ENCODE measurements around the gene ERN2.

The ERN2 gene

GRCh38 chr16:23689442-23690187 lies 23.4 kb downstream of the ERN2 start:
- DNase-seq (ENCODE audit: low read depth in 2 of 2, low spot score in 1 of 2), result no peak

GRCh38 chr16:23687034-23687808 lies 25.8 kb downstream of the ERN2 start:
- no peak for DNase-seq (ENCODE audit: low read depth in 2 of 2, low spot score in 1 of 2)

- no peak for DNase-seq (ENCODE audit: low read depth in 2 of 2, low spot score in 1 of 2)
Observed at GRCh38 chr16:23683487-23683886, 29.5 kb downstream of the ERN2 start.

DNA sequence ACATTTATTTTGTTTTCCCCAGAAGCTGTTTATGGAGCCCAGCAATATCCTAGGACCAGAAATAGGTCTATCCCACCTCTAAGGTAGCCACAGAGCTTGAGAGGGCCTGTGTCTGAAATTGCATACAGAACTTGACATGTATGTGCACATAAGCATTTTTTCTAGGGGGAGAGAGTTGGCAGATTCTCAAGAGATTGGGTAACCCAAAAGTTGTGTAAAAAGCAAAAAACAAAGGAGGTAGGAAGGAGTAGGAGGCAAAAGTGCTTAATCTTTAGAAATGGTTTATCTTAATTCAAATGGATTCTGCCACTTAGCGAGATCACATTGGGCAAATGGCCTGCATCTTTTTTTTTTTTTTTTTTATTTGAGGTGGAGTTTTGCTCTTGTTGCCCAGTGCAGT lies 30.8 kb downstream of the ERN2 start:
- no peak for DNase-seq (ENCODE audit: low read depth in 2 of 2, low spot score in 1 of 2)

DNA sequence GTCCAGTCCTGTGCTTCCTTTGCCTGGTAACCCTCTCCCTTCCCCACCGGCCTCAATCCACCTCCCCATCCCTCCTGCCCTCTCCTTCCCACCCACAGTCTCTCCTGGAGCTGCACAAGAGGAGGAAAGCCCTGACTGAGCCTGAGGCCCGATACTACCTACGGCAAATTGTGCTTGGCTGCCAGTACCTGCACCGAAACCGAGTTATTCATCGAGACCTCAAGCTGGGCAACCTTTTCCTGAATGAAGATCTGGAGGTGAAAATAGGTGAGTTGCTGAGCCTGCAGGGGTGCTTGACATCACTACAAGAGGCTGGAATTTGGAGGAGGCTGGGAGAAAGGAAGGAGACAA lies 33.1 kb downstream of the ERN2 start:
- no peak for DNase-seq (ENCODE audit: low read depth in 2 of 2, low spot score in 1 of 2)

- DNase-seq (ENCODE audit: low read depth in 2 of 2, low spot score in 1 of 2), result no peak
Observed at GRCh38 chr16:23679274-23679985, 33.6 kb downstream of the ERN2 start.

DNA sequence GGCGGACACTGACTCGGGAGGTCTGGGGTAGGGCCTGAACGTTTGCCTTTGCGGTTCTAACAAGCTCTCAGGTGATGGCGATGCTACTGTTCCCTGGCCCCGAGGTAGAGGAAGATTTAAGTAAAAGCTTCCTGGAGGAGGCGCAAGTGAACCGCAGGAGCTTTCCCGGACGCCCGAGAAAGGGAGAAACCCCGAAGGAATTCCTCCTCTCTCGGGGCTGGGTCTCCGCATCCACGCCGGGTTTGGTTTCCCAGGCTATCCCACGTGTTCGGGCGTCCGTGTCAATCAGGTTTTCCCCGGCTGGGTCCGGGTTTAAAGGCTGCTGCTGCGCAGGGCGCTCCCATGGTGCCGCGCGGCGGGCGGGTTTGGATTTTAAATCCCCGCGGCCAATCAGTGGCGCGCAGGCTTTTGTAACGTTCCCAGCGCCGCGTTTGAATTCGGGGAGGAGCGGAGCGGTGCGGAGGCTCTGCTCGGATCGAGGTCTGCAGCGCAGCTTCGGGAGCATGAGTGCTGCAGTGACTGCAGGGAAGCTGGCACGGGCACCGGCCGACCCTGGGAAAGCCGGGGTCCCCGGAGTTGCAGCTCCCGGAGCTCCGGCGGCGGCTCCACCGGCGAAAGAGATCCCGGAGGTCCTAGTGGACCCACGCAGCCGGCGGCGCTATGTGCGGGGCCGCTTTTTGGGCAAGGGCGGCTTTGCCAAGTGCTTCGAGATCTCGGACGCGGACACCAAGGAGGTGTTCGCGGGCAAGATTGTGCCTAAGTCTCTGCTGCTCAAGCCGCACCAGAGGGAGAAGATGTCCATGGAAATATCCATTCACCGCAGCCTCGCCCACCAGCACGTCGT lies 34.4 kb downstream of the ERN2 start, which contains the start of gene PLK1:
PLK1 (plus strand) TSS at position 460 of the 844 bp plus-strand sequence; CDS start at position 504, 44 bp downstream.
- DNase-seq (ENCODE audit: low read depth in 2 of 2, low spot score in 1 of 2), result peak; percentile 17 to 46

DNA sequence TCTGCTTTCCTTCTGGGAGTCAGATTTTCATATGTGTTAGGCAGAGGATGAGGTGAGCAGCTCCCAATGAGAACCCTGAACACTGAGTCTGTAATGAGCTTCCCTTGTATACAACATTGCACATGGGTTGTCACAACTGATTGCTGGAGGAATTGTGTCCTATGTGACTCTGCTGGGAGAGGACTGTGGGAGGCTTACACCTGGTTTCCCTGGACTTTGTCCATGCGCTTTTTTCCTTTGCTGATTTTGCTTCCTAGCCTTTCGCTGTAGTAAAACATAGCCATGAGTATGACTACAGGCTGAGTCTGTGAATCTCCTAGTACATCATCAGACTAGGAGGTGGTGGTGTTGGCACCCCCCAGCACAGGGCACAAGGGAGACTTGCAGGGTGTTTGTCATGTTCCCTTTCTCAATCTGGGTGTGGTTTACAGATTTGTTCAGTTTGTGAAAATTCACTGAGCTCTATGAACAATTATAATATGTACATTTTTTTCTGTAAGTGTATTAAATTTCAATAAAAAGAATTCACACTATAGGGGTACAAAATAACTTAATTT lies 36.0 kb downstream of the ERN2 start:
- DNase-seq (ENCODE audit: low read depth in 2 of 2, low spot score in 1 of 2), result no peak

DNA sequence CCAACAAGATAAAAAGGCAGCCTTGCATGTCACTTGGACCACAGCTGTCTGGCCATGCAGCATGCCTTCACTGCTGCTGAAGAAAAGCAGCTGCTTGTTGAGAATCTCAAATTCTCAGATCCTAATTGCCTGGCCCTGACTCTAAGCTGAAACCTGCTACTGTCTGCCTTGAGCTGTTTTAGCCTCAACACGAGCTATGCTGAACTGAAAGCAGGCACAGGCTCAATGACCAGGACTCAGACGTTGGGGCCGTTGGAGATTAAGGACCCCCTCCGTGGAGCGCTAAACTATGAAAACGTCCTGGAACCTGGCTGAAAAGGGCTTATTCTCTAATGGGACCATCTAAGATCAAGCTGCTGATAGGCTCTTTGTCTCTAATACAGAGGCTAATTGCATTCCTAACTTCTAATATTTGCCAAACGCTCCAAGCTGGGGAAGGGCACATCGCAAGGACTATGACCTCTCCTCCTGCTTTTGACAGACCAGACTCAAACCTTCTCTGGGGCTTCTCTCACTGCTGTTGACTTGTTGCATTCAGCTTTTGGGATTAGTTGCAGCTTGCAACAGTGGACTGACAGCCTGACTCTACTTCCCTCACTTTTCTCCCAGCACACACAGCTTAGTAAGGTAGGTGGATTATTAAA lies 38.9 kb downstream of the ERN2 start:
- DNase-seq (ENCODE audit: low read depth in 2 of 2, low spot score in 1 of 2), result no peak

GRCh38 chr16:23670137-23670776 lies 42.8 kb downstream of the ERN2 start:
- no peak for DNase-seq (ENCODE audit: low read depth in 2 of 2, low spot score in 1 of 2)

DNA sequence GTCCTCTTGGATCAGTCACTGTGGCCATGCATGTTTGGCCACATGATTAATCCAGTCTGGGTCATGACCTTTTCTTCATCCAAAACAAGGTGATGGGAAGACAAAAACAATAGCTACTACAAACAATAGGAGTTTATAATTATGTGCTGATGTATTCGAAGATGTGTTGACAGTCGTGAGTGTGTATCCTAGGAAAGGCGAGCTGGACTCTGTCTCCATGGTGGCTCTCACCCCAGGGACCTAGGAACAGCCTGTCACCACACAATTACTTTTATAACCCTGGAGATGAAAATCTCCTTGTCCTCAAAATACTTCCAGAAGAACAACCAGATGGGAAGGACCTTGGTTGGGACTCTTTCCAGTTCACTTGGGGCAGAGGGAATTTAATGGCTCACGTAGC lies 44.1 kb downstream of the ERN2 start:
- DNase-seq (ENCODE audit: low read depth in 2 of 2, low spot score in 1 of 2), result no peak

- DNase-seq (ENCODE audit: low read depth in 2 of 2, low spot score in 1 of 2), result no peak
Observed at GRCh38 chr16:23668225-23668624, 44.8 kb downstream of the ERN2 start.

- DNase-seq (ENCODE audit: low read depth in 2 of 2, low spot score in 1 of 2), result no peak
Observed at GRCh38 chr16:23667355-23667659, 45.7 kb downstream of the ERN2 start.

DNA sequence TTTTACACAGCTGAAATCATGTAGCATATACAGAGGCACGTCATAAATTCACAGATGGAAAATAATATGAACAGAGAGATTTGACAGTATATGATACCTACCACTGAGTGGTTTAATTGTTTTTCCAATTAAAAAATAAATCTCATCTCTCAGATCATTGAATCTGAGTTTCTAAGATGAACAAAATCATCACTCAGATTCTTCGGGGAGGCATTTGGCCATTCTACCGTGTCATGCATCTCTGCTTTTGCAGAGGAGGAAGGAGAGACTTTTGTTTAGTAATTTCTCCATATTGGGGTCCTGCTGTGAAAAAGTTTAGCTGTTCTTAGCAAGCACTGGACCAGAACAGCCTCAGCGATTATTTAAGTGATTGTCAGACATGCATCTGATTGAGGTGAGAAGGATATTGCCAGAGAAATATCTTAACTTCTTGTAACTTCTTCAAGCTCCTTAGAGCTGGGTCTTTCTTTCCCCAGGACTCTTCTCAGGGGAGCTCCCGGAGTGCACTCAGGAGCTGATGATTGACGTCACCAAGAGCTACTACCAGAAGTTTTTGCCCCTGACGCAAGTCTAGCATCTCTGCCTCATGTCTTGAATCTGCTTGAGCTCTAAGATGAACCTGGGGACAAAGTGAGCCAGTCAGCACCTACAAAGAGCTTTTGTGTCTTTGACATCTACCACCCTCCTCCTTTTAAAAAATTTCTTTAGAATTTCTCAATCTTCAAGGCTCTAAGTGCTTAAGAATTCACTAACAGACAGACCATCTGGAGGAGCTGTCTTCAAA lies 46.3 kb downstream of the ERN2 start:
- DNase-seq (ENCODE audit: low read depth in 2 of 2, low spot score in 1 of 2), result no peak

GRCh38 chr16:23663918-23664317 lies 49.1 kb downstream of the ERN2 start:
- DNase-seq (ENCODE audit: low read depth in 2 of 2, low spot score in 1 of 2), result no peak

DNA sequence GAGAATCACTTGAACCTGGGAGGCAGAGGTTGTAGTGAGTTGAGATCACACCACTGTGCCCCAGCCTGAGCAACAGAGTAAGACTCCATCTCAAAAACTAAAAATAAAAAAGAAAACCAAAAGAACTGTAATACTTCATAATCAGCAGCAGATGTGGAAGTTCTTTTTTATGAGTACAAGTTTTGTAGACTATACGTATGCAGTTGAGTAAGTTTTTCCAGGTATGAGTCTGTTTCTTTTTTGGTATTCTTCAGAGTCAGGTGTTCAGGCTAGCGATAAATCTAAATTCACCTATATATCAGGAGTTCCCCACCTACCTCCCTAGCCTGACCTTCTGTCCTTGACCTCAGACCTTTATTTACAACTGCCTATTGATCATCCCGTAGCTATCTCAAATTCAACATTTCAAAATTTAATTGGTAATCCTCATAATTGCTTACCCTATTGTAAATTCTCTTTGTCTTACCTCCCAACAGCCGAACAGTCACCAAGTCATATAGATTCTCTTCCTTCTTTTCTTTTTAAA lies 61.0 kb downstream of the ERN2 start:
- DNase-seq (ENCODE audit: low read depth in 2 of 2, low spot score in 1 of 2), result no peak

- DNase-seq (ENCODE audit: low read depth in 2 of 2, low spot score in 1 of 2), result no peak
Observed at GRCh38 chr16:23650674-23651416, 62.2 kb downstream of the ERN2 start.

DNA sequence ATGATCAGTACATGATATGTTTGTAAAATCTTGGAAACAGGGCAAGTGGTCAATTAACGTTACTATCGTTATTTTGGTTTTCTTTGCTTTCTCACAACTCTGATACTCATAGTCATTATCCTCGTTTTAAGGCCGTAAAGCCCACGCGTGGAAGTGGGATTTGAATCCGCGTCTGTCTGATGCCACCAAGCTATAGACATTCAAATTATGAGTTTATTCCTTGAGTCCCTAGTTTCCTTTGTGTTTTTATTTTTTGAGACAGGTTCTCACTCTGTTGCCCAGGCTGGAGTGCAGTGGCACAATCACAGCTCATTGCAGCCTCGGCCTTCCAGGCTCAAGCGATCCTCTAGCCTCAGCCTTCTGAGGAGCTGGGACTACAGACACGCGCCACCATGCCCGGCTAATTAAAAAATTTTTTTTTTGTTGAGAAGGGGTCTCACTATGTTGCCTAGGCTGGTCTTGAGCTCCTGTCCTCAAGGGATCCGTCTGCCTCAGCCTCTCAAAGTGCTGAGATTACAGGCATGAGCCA lies 70.7 kb downstream of the ERN2 start:
- no peak for DNase-seq (ENCODE audit: low read depth in 2 of 2, low spot score in 1 of 2)

Data from stimulated activated CD8-positive, alpha-beta memory T cell treated with anti-CD3 and anti-CD28 coated beads, Interleukin-4, amount 100 ng/mL, for 1 hour (primary cell).